ENCODE measurements around the gene ARSB. TPM values are rescaled to one million over a fixed set of nuclear protein-coding genes. Genes with fewer than 3 reads are reported as not detected.

Gene ARSB
- total RNA-seq, 1 experiment from 2014 or later: 18.1 TPM

DNA sequence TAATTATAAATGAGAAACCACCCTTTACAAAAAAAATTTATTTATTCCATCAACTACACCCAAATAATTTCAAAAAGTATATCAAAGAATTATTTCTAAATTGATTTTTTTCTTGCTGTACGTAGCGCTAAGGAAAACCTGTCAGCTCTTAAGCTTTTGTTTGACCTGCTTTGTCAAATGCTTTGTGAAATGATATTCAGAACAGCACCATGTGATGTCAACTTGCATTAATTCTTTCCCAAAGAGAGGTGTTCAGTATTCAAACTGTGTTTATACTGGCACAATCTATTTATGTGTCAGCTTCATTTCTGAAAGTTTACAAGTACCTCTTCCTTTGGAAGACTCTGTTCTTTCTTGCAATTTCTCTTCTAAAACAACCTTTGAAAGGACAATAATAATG, 12.0 kb upstream of the ARSB start:
- in situ Hi-C loops (cut with HindIII; ENCODE audit: low pct_unique_long_range_greater_than_20kb, low sequenced_read_pairs) (no loop called here), intact Hi-C loops (cut with micrococcal nuclease; ENCODE audit: unreplicated experiment) (no loop called here)
- Histone ChIP-seq H3K36me3 (ENCODE audit: control insufficient read depth, insufficient read depth, low read length) (no peaks in the 10 kb centered on the region), H3K4me1 (ENCODE audit: control insufficient read depth, insufficient read depth, low read length) (no peaks in the 10 kb centered on the region), H3K9me3 (ENCODE audit: control insufficient read depth, insufficient read depth, low read depth, low read length) (no peaks in the 10 kb centered on the region), H3K27ac (ENCODE audit: low read length) (no peak overlapping the region), H3K4me3 (ENCODE audit: low read depth in 2 of 2, low read length in 2 of 2) (no peak overlapping the region), H3K27me3 (ENCODE audit: control insufficient read depth, insufficient read depth, low read length) (peaks cover 27% of the 10 kb centered on the region)
- DNase-seq (ENCODE audit: low read depth, low spot score) (no peak), ATAC-seq (no peak)
- ChIA-PET CTCF (no interaction called here), POLR2A (no interaction called here)
- BruUV-seq (replicated peaks): no TSS peak
- TF ChIP-seq, protein P1, sequence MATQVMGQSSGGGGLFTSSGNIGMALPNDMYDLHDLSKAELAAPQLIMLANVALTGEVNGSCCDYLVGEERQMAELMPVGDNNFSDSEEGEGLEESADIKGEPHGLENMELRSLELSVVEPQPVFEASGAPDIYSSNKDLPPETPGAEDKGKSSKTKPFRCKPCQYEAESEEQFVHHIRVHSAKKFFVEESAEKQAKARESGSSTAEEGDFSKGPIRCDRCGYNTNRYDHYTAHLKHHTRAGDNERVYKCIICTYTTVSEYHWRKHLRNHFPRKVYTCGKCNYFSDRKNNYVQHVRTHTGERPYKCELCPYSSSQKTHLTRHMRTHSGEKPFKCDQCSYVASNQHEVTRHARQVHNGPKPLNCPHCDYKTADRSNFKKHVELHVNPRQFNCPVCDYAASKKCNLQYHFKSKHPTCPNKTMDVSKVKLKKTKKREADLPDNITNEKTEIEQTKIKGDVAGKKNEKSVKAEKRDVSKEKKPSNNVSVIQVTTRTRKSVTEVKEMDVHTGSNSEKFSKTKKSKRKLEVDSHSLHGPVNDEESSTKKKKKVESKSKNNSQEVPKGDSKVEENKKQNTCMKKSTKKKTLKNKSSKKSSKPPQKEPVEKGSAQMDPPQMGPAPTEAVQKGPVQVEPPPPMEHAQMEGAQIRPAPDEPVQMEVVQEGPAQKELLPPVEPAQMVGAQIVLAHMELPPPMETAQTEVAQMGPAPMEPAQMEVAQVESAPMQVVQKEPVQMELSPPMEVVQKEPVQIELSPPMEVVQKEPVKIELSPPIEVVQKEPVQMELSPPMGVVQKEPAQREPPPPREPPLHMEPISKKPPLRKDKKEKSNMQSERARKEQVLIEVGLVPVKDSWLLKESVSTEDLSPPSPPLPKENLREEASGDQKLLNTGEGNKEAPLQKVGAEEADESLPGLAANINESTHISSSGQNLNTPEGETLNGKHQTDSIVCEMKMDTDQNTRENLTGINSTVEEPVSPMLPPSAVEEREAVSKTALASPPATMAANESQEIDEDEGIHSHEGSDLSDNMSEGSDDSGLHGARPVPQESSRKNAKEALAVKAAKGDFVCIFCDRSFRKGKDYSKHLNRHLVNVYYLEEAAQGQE (IDR thresholded peaks at IDR 0.05; ENCODE audit: insufficient read depth in 1 of 2, low read depth in 2 of 2, low read length in 1 of 2): no peak
- TF ChIP-seq TCF7L2 (IDR thresholded peaks at IDR 0.05; ENCODE audit: low read depth, low read length): no peak

DNA sequence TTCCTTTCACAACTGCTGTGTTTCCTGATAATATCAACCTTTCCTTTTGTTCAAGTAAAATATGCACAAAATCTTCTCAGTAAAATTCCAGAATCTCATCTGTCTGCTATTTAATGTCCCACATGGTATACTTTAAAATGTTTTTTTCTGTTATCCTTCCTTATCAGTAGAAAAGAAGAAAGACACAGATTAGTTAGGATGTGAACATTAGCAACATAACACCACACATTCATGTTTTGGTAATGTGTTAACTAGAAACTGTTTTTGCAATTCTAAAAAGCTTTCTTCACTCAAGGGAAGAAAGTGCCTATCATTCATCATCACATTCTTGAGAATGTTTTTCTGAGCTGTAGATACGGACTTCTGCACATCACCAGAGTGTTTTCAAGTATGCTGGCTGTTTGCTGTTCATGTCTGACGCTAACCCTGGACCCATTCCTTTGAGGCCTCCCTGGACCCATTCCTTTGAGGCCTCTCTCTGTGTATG, 10.5 kb upstream of the ARSB start:
- no peak for TF ChIP-seq POLR2AphosphoS5 (IDR thresholded peaks at IDR 0.05; ENCODE audit: low read depth, low read length)
- no peak for TF ChIP-seq TCF7L2 (IDR thresholded peaks at IDR 0.05; ENCODE audit: low read depth, low read length)
- TF ChIP-seq, protein P2, sequence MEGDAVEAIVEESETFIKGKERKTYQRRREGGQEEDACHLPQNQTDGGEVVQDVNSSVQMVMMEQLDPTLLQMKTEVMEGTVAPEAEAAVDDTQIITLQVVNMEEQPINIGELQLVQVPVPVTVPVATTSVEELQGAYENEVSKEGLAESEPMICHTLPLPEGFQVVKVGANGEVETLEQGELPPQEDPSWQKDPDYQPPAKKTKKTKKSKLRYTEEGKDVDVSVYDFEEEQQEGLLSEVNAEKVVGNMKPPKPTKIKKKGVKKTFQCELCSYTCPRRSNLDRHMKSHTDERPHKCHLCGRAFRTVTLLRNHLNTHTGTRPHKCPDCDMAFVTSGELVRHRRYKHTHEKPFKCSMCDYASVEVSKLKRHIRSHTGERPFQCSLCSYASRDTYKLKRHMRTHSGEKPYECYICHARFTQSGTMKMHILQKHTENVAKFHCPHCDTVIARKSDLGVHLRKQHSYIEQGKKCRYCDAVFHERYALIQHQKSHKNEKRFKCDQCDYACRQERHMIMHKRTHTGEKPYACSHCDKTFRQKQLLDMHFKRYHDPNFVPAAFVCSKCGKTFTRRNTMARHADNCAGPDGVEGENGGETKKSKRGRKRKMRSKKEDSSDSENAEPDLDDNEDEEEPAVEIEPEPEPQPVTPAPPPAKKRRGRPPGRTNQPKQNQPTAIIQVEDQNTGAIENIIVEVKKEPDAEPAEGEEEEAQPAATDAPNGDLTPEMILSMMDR (IDR thresholded peaks at IDR 0.05): no peak
- no peak for TF ChIP-seq SIN3A (IDR thresholded peaks at IDR 0.05; ENCODE audit: borderline replicate concordance, insufficient read depth, low read depth, low read length)
- TF ChIP-seq, protein P1 (IDR thresholded peaks at IDR 0.05; ENCODE audit: insufficient read depth in 1 of 2, low read depth in 2 of 2, low read length in 1 of 2): no peak
- Histone ChIP-seq H3K27me3 (ENCODE audit: control insufficient read depth, insufficient read depth, low read length) (peaks cover 26% of the 10 kb centered on the region), H3K36me3 (ENCODE audit: control insufficient read depth, insufficient read depth, low read length) (no peaks in the 10 kb centered on the region), H3K4me1 (ENCODE audit: control insufficient read depth, insufficient read depth, low read length) (no peaks in the 10 kb centered on the region), H3K9me3 (ENCODE audit: control insufficient read depth, insufficient read depth, low read depth, low read length) (no peaks in the 10 kb centered on the region), H3K4me3 (ENCODE audit: low read depth in 2 of 2, low read length in 2 of 2) (no peak overlapping the region), H3K27ac (ENCODE audit: low read length) (no peak overlapping the region)
- ChIA-PET POLR2A (no interaction called here), CTCF (no interaction called here)
- ATAC-seq (no peak), DNase-seq (ENCODE audit: low read depth, low spot score) (no peak)
- intact Hi-C loops (cut with micrococcal nuclease; ENCODE audit: unreplicated experiment): no loop called here
- in situ Hi-C loops (cut with HindIII; ENCODE audit: low pct_unique_long_range_greater_than_20kb, low sequenced_read_pairs): no loop called here
- BruUV-seq (replicated peaks): no TSS peak
